PC-3 (cell line): ENCODE measurements around the gene COA6. TPM values are rescaled to one million over a fixed set of nuclear protein-coding genes. Genes with fewer than 3 reads are reported as not detected.

Experiments used
- ATAC-seq: fragments of 200-7000 bp; cut with Tn5 transposase; 2 replicates; pipeline ENCODE4 v1.9.1; 2020; ENCODE audit warnings: mild to moderate bottlenecking, moderate library complexity
- BruUV-seq: library from RNA; stranded (reverse); fragments of 400-500 nt; replicated peaks from 2 replicates; lab custom pipeline; 2021; lab: Mats Ljungman, UMichigan
- CTCF ChIA-PET: fragments of 300-600 bp; sonication (Branson Sonifier 250); formaldehyde crosslinking; loops from one replicate; lab custom pipeline; 2022; ENCODE audit warnings: antibody characterized with exemption; lab: Charles Lee
- POLR2A ChIA-PET: fragments of 300-600 bp; sonication (Branson Sonifier 250); formaldehyde crosslinking; loops from one replicate; lab custom pipeline; 2022; ENCODE audit warnings: antibody characterized with exemption; ENCODE audit not compliant: unreplicated experiment; lab: Charles Lee
- DNase-seq: peaks from one replicate; pipeline ENCODE4 v3.0.0-alpha.2; 2015
- H2AFZ ChIP-seq: fragments of 300-600 bp; sonication (generic); 2 replicates; pipeline ENCODE4 v1.6.0; 2016; ENCODE audit warnings: antibody characterized with exemption, low read length
- H3F3A ChIP-seq: fragments of 300-600 bp; sonication (generic); one replicate; pipeline ENCODE4 v1.6.0; 2017; ENCODE audit warnings: antibody characterized with exemption, low read length, control low read depth, mild to moderate bottlenecking; ENCODE audit not compliant: unreplicated experiment
- H3K27ac ChIP-seq: fragments of 300-600 bp; sonication (generic); 2 replicates; pipeline ENCODE4 v1.5.1; 2016; ENCODE audit warnings: mild to moderate bottlenecking, low read length
- H3K27me3 ChIP-seq: fragments of 300-600 bp; sonication (generic); 2 replicates; pipeline ENCODE4 v1.6.1; 2016; ENCODE audit warnings: low read length, mixed read lengths
- H3K36me3 ChIP-seq: fragments of 300-600 bp; sonication (generic); 2 replicates; pipeline ENCODE4 v1.6.1; 2016; ENCODE audit warnings: low read depth, mixed run types, low read length, mixed read lengths
- H3K4me1 ChIP-seq: fragments of 300-600 bp; sonication (generic); 2 replicates; pipeline ENCODE4 v1.5.1; 2016; ENCODE audit warnings: low read length; ENCODE audit not compliant: insufficient read depth
- H3K4me2 ChIP-seq: fragments of 300-600 bp; sonication (generic); 2 replicates; pipeline ENCODE4 v1.6.0; 2016; ENCODE audit warnings: low read length
- H3K4me3 ChIP-seq: fragments of 300-600 bp; sonication (generic); 2 replicates; pipeline ENCODE4 v1.5.1; 2016; ENCODE audit warnings: mild to moderate bottlenecking, low read length, mixed read lengths
- H3K79me2 ChIP-seq: fragments of 300-600 bp; sonication (generic); 2 replicates; pipeline ENCODE4 v1.6.1; 2017; ENCODE audit warnings: low read length, mixed read lengths
- H3K9ac ChIP-seq: fragments of 300-600 bp; sonication (generic); 2 replicates; pipeline ENCODE4 v1.6.0; 2016; ENCODE audit warnings: mild to moderate bottlenecking, low read length
- H3K9me2 ChIP-seq: fragments of 300-600 bp; sonication (generic); replicated peaks from 2 replicates; pipeline ENCODE4 v1.6.1; 2016; ENCODE audit warnings: mixed run types, low read length, mixed read lengths
- H3K9me3 ChIP-seq: fragments of 300-600 bp; sonication (generic); 2 replicates; pipeline ENCODE4 v1.6.1; 2016; ENCODE audit warnings: low read length, mixed read lengths
- H4K20me1 ChIP-seq: fragments of 300-600 bp; sonication (generic); 2 replicates; pipeline ENCODE4 v1.6.1; 2016; ENCODE audit warnings: low read length, mixed read lengths
- CTCF ChIP-seq: fragments of 300-600 bp; sonication (generic); conservative IDR thresholded peaks from 2 replicates; pipeline ENCODE4 v1.5.1; 2017; ENCODE audit warnings: antibody characterized with exemption, low read depth, mild to moderate bottlenecking, low read length
- EZH2 ChIP-seq: fragments of 300-600 bp; sonication (generic); IDR thresholded peaks from one replicate; pipeline ENCODE4 v1.6.1; 2017; ENCODE audit warnings: antibody characterized with exemption, mild to moderate bottlenecking, low read length; ENCODE audit not compliant: unreplicated experiment
- EZH2phosphoT487 ChIP-seq: fragments of 300-600 bp; sonication (generic); IDR thresholded peaks from 2 replicates; pipeline ENCODE4 v1.6.1; 2018; ENCODE audit warnings: mild to moderate bottlenecking, antibody characterized with exemption, low read length, borderline replicate concordance
- intact Hi-C: fragments of 100-400 bp; cut with micrococcal nuclease; formaldehyde crosslinking; loops from 2 replicates; pipeline ENCODE4 v1.9.0; 2023
- total RNA-seq: library from RNA; depleted of rRNA; stranded (reverse); fragments of >200 nt; gene quantifications from 2 replicates; pipeline ENCODE4 v1.2.3, GENCODE V29; 2014

COA6 gene
- total RNA-seq, 1 experiment from 2014 or later: 43.1 TPM

GRCh38 chr1:234393190-234393589 is 19.9 kb downstream of the COA6 start:
- BruUV-seq: no TSS peak
- no peaks in the 10 kb centered on the region for H3K27me3 ChIP-seq
- intact Hi-C loops: no loop called here

GRCh38 chr1:234395297-234395696 is 22.0 kb downstream of the COA6 start:
- Histone ChIP-seq H3K4me2 (no peak overlapping the region), H3K27ac (no peak overlapping the region), H3K9ac (no peak overlapping the region), H3K4me3 (no peak overlapping the region), H3K79me2 (no peaks in the 10 kb centered on the region), H3F3A (no peaks in the 10 kb centered on the region), H4K20me1 (no peaks in the 10 kb centered on the region), H3K36me3 (no peaks in the 10 kb centered on the region), H2AFZ (no peak overlapping the region), H3K4me1 (0 out of 2 replicates have a peak, but pooled peaks cover 7% of the 10 kb centered on the region), H3K9me3 (no peaks in the 10 kb centered on the region), H3K27me3 (no peaks in the 10 kb centered on the region), H3K9me2 (no peaks in the 10 kb centered on the region)
- ChIA-PET POLR2A (no interaction called here), CTCF (no interaction called here)
- no peak for ATAC-seq
- BruUV-seq: no TSS peak
- TF ChIP-seq EZH2 (no peak), CTCF (no peak), EZH2phosphoT487 (no peak)
- DNase-seq: no peak
- intact Hi-C loops: no loop called here

More at GRCh38 chr1:234393190-234393589, 19.9 kb downstream of the COA6 start:
- H3K27ac ChIP-seq: no peak overlapping the region
- no peak overlapping the region for H2AFZ ChIP-seq
- H3K4me3 ChIP-seq: no peak overlapping the region
- TF ChIP-seq EZH2phosphoT487: no peak
- no peak for TF ChIP-seq EZH2
- TF ChIP-seq CTCF: no peak
- H3K79me2 ChIP-seq: no peaks in the 10 kb centered on the region
- ATAC-seq (no peak), DNase-seq (no peak)
- POLR2A ChIA-PET: no interaction called here
- no peak overlapping the region for H3K9ac ChIP-seq
- H4K20me1 ChIP-seq: no peaks in the 10 kb centered on the region
- no peaks in the 10 kb centered on the region for H3K4me1 ChIP-seq
- H3K9me2 ChIP-seq: no peaks in the 10 kb centered on the region
- H3F3A ChIP-seq: no peaks in the 10 kb centered on the region
- CTCF ChIA-PET: no interaction called here
- H3K36me3 ChIP-seq: no peaks in the 10 kb centered on the region
- H3K4me2 ChIP-seq: no peak overlapping the region
- no peaks in the 10 kb centered on the region for H3K9me3 ChIP-seq

GRCh38 chr1:234396092-234396491 is 22.8 kb downstream of the COA6 start:
- no TSS peak for BruUV-seq
- Histone ChIP-seq H3K4me3 (no peak overlapping the region), H3K9me2 (no peaks in the 10 kb centered on the region), H4K20me1 (no peaks in the 10 kb centered on the region), H2AFZ (no peak overlapping the region), H3K9ac (no peak overlapping the region), H3K4me2 (no peak overlapping the region), H3K27ac (no peak overlapping the region), H3K36me3 (no peaks in the 10 kb centered on the region), H3F3A (no peaks in the 10 kb centered on the region), H3K79me2 (no peaks in the 10 kb centered on the region), H3K4me1 (0 out of 2 replicates have a peak, but pooled peaks cover 7% of the 10 kb centered on the region), H3K27me3 (no peaks in the 10 kb centered on the region), H3K9me3 (no peaks in the 10 kb centered on the region)
- intact Hi-C loops: no loop called here
- ChIA-PET CTCF (no interaction called here), POLR2A (no interaction called here)
- ATAC-seq (no peak), DNase-seq (no peak)
- TF ChIP-seq EZH2phosphoT487: no peak
- no peak for TF ChIP-seq CTCF
- TF ChIP-seq EZH2: no peak
